Stomach (tissue), 9 donors: Measurements from ENCODE around the gene ANGPTL4. TPM values are rescaled to one million over a fixed set of nuclear protein-coding genes. Genes with fewer than 3 reads are reported as not detected.

Experiments
- DNase-seq, 2 donors: peaks; one replicate each; pipeline versions ENCODE4 v3.0.0 to v3.0.0-alpha.2; 2013 to 2019
- H3K27ac ChIP-seq, 5 donors: fragments of 200-600 bp in 4 of 5; sonication (generic) in 4 of 5; one replicate each; pipeline ENCODE4 v1.5.1; 2013 to 2019; ENCODE audit warnings: mild to moderate bottlenecking in 1 of 5, moderate library complexity in 1 of 5
- H3K27me3 ChIP-seq, 3 donors: fragments of 200-600 bp; sonication (generic); one replicate each; pipeline ENCODE4 v1.5.1; 2017 to 2019; ENCODE audit warnings: mixed run types in 1 of 3
- H3K36me3 ChIP-seq, 4 donors: fragments of 200-600 bp; sonication (generic); 1 replicate in 3 of 4; 2 replicates in 1 of 4; pipeline ENCODE4 v1.5.1; 2016 to 2019
- H3K4me1 ChIP-seq, 4 donors: fragments of 200-600 bp; sonication (generic); one replicate each; pipeline ENCODE4 v1.5.1; 2016 to 2019
- H3K4me3 ChIP-seq, 4 donors: fragments of 200-600 bp; sonication (generic) in 3 of 4; one replicate each; pipeline ENCODE4 v1.5.1; 2016 to 2019; ENCODE audit warnings: mild to moderate bottlenecking in 1 of 4
- H3K9me3 ChIP-seq, 4 donors: fragments of 200-600 bp; sonication (generic); one replicate each; pipeline ENCODE4 v1.5.1; 2016 to 2019
- EP300 ChIP-seq: sonication (generic); formaldehyde crosslinking; IDR thresholded peaks from one replicate; pipeline ENCODE4 v1.6.1; 2017; ENCODE audit warnings: antibody characterized with exemption
- POLR2A ChIP-seq, 4 donors: fragments of 450-650 bp; IDR thresholded peaks; one replicate each; pipeline ENCODE4 v1.6.1; 2016; ENCODE audit warnings: antibody characterized with exemption in 4 of 4, control low read depth in 2 of 4, mild to moderate bottlenecking in 1 of 4, moderate library complexity in 1 of 4
- POLR2AphosphoS5 ChIP-seq, 3 donors: sonication (generic); formaldehyde crosslinking; IDR thresholded peaks; one replicate each; pipeline ENCODE4 v1.6.1; 2016; ENCODE audit warnings: antibody characterized with exemption in 3 of 3
- WGBS, 5 donors: extraction: QIAGEN DNeasy Blood & Tissue Kit in 3 of 5; methylation state at CpG; one replicate each; pipeline versions ENCODE4 v1.1.5 to v1.1.7; 2013 to 2018; 5-methylcytosine and 5-hydroxymethylcytosine counted together
- intact Hi-C: fragments of 100-400 bp; cut with DNase I; formaldehyde crosslinking; loops from one replicate; pipeline ENCODE4 v1.15.1; 2023; ENCODE audit warnings: low total_unique reads
- polyA plus RNA-seq, 3 donors: library from polyadenylated mRNA; stranded (reverse); fragments of 200-250 nt; gene quantifications; one replicate each; pipeline ENCODE4 v1.2.3, GENCODE V29; 2013
- total RNA-seq, 5 donors: library from RNA; depleted of rRNA; stranded (reverse); fragments of >200 nt; gene quantifications; one replicate each; pipeline versions ENCODE4 v1.1.0 to v1.2.3, GENCODE V29; 2014 to 2016
- TF ChIP-seq, protein P1 (sequence below), 7 experiments: fragments of 450-650 bp in 4 of 7; fragments of 200-600 bp in 3 of 7; sonication (generic) in 3 of 7; IDR thresholded peaks; one replicate each; pipeline ENCODE4 v1.5.1; 2016 to 2019; ENCODE audit warnings: antibody characterized with exemption in 7 of 7, control low read depth in 2 of 7, mild to moderate bottlenecking in 1 of 7
- donor health status: healthy with polysubstance abuse.
- donor health status: Bipolar disorder and iron deficiency.
- donor health status: healthy.

Gene ANGPTL4
- total and polyA plus RNA-seq, 8 donors, result 4.1 to 276 (median 21.4) TPM

DNA sequence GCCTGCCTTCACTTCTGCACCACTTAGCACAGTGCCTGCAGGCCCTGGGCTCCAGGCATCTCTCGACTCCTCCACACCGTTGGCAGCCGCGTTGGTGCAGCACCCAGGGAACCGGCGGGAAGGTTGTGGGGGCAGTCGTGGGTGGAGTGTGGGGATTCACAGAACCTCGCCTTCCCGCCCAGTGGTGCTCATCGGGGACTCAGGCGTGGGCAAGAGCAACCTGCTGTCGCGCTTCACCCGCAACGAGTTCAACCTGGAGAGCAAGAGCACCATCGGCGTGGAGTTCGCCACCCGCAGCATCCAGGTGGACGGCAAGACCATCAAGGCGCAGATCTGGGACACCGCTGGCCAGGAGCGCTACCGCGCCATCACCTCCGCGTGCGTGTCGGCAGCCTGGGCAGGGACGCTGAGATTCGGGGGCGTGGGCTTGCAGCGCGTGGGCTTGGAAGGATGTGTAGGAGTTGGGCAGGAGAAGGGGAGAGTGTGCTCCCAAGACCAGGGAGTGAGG is 35.8 kb downstream of the ANGPTL4 start:
- 91 to 95% (median 94%) methylated on average over 25 to 34 of the region's 34 CpGs for WGBS, 5 donors
- intact Hi-C loops, result loop anchor here (10.0 kb wide), 1 partner anchor 105 kb away; the partner anchor contains the start of gene PRAM1
- no peak overlapping the region for H3K4me3 ChIP-seq
- no peak overlapping the region for H3K27ac ChIP-seq
- H3K27me3 ChIP-seq, result no peaks in the 10 kb centered on the region
- peaks cover 48 to 68% (median 64%) of the 10 kb centered on the region in 4 donors for H3K36me3 ChIP-seq
- H3K4me1 ChIP-seq, result peaks cover 21 to 39% (median 37%) of the 10 kb centered on the region in 4 donors
- H3K9me3 ChIP-seq, result no peaks in the 10 kb centered on the region
- no peak for DNase-seq
- TF ChIP-seq POLR2AphosphoS5 (IDR thresholded peaks at IDR 0.05) (no peak), POLR2A (IDR thresholded peaks at IDR 0.05) (no peak), EP300 (no peak)
- TF ChIP-seq, protein P1, sequence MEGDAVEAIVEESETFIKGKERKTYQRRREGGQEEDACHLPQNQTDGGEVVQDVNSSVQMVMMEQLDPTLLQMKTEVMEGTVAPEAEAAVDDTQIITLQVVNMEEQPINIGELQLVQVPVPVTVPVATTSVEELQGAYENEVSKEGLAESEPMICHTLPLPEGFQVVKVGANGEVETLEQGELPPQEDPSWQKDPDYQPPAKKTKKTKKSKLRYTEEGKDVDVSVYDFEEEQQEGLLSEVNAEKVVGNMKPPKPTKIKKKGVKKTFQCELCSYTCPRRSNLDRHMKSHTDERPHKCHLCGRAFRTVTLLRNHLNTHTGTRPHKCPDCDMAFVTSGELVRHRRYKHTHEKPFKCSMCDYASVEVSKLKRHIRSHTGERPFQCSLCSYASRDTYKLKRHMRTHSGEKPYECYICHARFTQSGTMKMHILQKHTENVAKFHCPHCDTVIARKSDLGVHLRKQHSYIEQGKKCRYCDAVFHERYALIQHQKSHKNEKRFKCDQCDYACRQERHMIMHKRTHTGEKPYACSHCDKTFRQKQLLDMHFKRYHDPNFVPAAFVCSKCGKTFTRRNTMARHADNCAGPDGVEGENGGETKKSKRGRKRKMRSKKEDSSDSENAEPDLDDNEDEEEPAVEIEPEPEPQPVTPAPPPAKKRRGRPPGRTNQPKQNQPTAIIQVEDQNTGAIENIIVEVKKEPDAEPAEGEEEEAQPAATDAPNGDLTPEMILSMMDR (IDR thresholded peaks at IDR 0.05), result no peak

DNA sequence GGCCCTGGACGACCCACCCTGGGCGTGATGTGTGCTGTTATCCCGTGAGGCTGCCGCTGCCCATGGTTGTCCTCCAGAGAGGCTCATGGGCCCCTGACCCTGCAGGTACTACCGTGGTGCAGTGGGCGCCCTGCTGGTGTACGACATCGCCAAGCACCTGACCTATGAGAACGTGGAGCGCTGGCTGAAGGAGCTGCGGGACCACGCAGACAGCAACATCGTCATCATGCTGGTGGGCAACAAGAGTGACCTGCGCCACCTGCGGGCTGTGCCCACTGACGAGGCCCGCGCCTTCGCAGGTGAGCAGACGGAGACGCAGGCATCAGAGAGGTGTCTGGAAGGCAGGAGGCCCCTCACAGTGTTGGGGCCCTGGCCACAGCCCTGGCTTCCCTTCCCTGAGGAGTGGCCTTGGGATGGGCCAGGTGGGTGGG is 38.0 kb downstream of the ANGPTL4 start:
- 84 to 94% (median 94%) methylated on average over 8 to 21 of the region's 21 CpGs for WGBS, 5 donors
- Histone ChIP-seq H3K4me3 (no peak overlapping the region), H3K4me1 (peaks cover 6 to 16% (median 14%) of the 10 kb centered on the region in 4 donors), H3K36me3 (peaks cover 56 to 83% (median 80%) of the 10 kb centered on the region in 4 donors), H3K27me3 (no peaks in the 10 kb centered on the region), H3K27ac (no peak overlapping the region), H3K9me3 (no peaks in the 10 kb centered on the region)
- DNase-seq, result no peak
- no peak for TF ChIP-seq POLR2A (IDR thresholded peaks at IDR 0.05)
- TF ChIP-seq EP300, result no peak
- TF ChIP-seq, protein P1 (IDR thresholded peaks at IDR 0.05), result no peak
- no peak for TF ChIP-seq POLR2AphosphoS5 (IDR thresholded peaks at IDR 0.05)
- intact Hi-C loops, result loop anchor here (10.0 kb wide), 1 partner anchor 103 kb away; the partner anchor contains the start of gene PRAM1

DNA sequence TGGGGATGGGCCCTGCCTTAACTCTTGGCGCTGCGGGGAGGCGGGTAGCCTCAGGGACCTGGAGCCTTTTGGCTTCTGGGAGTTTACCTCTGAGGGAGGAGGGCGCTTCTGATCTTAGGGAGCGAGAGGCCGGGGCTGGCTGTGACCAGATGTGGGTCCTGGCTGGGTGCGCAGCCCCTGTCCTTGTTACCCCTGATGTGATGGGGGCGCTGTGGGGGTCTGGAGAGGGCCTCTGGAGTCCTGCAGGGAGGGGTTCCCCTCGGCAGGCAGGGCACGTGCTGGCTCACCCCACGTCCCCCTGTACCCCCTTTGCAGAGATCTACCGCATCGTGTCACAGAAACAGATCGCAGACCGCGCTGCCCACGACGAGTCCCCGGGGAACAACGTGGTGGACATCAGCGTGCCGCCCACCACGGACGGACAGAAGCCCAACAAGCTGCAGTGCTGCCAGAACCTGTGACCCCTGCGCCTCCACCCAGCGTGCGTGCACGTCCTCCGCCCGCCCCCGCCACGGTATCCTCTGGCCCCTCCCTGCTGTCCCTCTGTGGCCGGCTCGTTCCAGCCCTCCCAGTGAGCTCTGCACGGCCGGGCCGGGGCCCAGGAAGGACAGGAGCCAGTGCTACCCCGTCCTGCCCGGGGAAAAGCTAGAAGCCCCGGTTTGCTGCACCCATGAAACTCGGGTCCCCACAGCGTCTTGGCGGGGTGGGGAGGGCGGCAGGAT is 39.3 kb downstream of the ANGPTL4 start:
- intact Hi-C loops, result loop anchor here (10.0 kb wide), 1 partner anchor 102 kb away; the partner anchor contains the start of gene PRAM1
- no peak overlapping the region for H3K4me3 ChIP-seq
- DNase-seq, result no peak
- H3K27ac ChIP-seq, result no peak overlapping the region
- H3K36me3 ChIP-seq, result peaks cover 56 to 80% (median 75%) of the 10 kb centered on the region in 4 donors
- H3K27me3 ChIP-seq, result no peaks in the 10 kb centered on the region
- peaks cover 0 to 5% (median 2%) of the 10 kb centered on the region in 4 donors for H3K4me1 ChIP-seq
- H3K9me3 ChIP-seq, result no peaks in the 10 kb centered on the region
- WGBS, 5 donors, result 87 to 94% (median 91%) methylated on average over 29 to 44 of the region's 44 CpGs
- TF ChIP-seq POLR2A (IDR thresholded peaks at IDR 0.05), result no peak
- TF ChIP-seq, protein P1 (IDR thresholded peaks at IDR 0.05), result no peak

DNA sequence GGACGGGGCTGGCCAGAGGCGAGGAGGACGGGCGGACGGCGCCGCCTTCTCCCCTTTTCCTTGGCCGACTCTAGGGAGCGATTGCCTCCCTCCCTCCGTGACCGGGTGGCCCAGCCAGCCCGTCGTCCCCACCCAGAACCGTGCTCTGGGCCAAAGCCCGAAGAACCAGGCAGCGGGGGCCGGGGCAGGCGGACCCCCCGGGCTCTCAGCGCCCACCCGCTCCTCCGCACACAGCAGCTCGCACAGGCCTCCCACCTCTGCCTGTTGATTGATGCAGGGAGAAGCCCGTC is 39.8 kb downstream of the ANGPTL4 start:
- 80 to 89% (median 82%) methylated on average over 22 to 24 of the region's 24 CpGs for WGBS, 5 donors
- Histone ChIP-seq H3K4me1 (no peaks in the 10 kb centered on the region), H3K36me3 (peaks cover 56 to 75% (median 72%) of the 10 kb centered on the region in 4 donors), H3K27ac (no peak overlapping the region), H3K9me3 (no peaks in the 10 kb centered on the region), H3K4me3 (no peak overlapping the region), H3K27me3 (no peaks in the 10 kb centered on the region)
- TF ChIP-seq EP300, result no peak
- intact Hi-C loops, result loop anchor here (10.0 kb wide), 1 partner anchor 101 kb away; the partner anchor contains the start of gene PRAM1
- no peak for DNase-seq
